HG02571 (cell line): ENCODE measurements around the gene ZPBP.
"Not testable (repeated sequence)": the region's sequence is repeated elsewhere in the genome, so short reads cannot be mapped to it uniquely, and the experiment has no call there.

ENCODE experiments used
- ATAC-seq: cut with Tn5 transposase; IDR thresholded peaks from one replicate; pipeline ENCODE4 v1.9.1; 2021; ENCODE audit warnings: mild to moderate bottlenecking, moderate library complexity; ENCODE audit not compliant: unreplicated experiment

ZPBP gene

GRCh38 chr7:50047716-50048115, 45.3 kb downstream of the ZPBP start:
- no peak for ATAC-seq

- ATAC-seq, result not testable (repeated sequence)
Observed at GRCh38 chr7:50041165-50041564, 51.9 kb downstream of the ZPBP start.

GRCh38 chr7:50037086-50037485, 56.0 kb downstream of the ZPBP start:
- ATAC-seq, result no peak

- no peak for ATAC-seq
Observed at GRCh38 chr7:50022991-50023390, 70.1 kb downstream of the ZPBP start.

GRCh38 chr7:50022451-50022850, 70.6 kb downstream of the ZPBP start:
- ATAC-seq, result no peak

GRCh38 chr7:49995681-49996080, 97.4 kb downstream of the ZPBP start:
- ATAC-seq, result no peak

- no peak for ATAC-seq
Observed at GRCh38 chr7:49986191-49986590, 106.9 kb downstream of the ZPBP start.

- ATAC-seq, result no peak
Observed at GRCh38 chr7:49980465-49980864, 112.6 kb downstream of the ZPBP start.

- no peak for ATAC-seq
Observed at GRCh38 chr7:49976238-49976637, 116.8 kb downstream of the ZPBP start.

- no peak for ATAC-seq
Observed at GRCh38 chr7:49974035-49974434, 119.0 kb downstream of the ZPBP start.

- no peak for ATAC-seq
Observed at GRCh38 chr7:49937608-49938007, 155.4 kb downstream of the ZPBP start.

- no peak for ATAC-seq
Observed at GRCh38 chr7:49931627-49932026, 161.4 kb downstream of the ZPBP start.

GRCh38 chr7:49928787-49929186, 164.3 kb downstream of the ZPBP start:
- ATAC-seq, result no peak

GRCh38 chr7:49927631-49928030, 165.4 kb downstream of the ZPBP start:
- ATAC-seq, result no peak

- no peak for ATAC-seq
Observed at GRCh38 chr7:49926720-49927119, 166.3 kb downstream of the ZPBP start.

- ATAC-seq, result no peak
Observed at GRCh38 chr7:49911909-49912308, 181.1 kb downstream of the ZPBP start.

- ATAC-seq, result no peak
Observed at GRCh38 chr7:49894543-49894942, 198.5 kb downstream of the ZPBP start.

GRCh38 chr7:49893131-49893530, 199.9 kb downstream of the ZPBP start:
- no peak for ATAC-seq

GRCh38 chr7:49892481-49892880, 200.6 kb downstream of the ZPBP start:
- no peak for ATAC-seq
